ENCODE data around the gene RANGRF. TPM values are rescaled to one million over a fixed set of nuclear protein-coding genes. Genes with fewer than 3 reads are reported as not detected.

The RANGRF gene
- total RNA-seq, 4 donors from 2014 or later = 18.9 to 30.2 (median 22.4) TPM

- no peak overlapping the region for H3K27ac ChIP-seq
- H3K27me3 ChIP-seq = no peaks in the 10 kb centered on the region
- TF ChIP-seq CTCF (IDR thresholded peaks at IDR 0.05) (no peak), POLR2A (IDR thresholded peaks at IDR 0.05) (no peak)
- no peak for DNase-seq
- intact Hi-C loops (cut with DNase I) = no loop called here
- H3K36me3 ChIP-seq = no peaks in the 10 kb centered on the region
- 90 to 95% methylated on average over 2 to 4 of the region's 4 CpGs for WGBS, 2 donors
- H3K4me3 ChIP-seq (replicated peaks in 1 of 3) = no peak overlapping the region
- H3K9me3 ChIP-seq = no peaks in the 10 kb centered on the region
- H3K4me1 ChIP-seq = no peaks in the 10 kb centered on the region
Observed at GRCh38 chr17:8333281-8333680, 44.8 kb downstream of the RANGRF start.

GRCh38 chr17:8337802-8338752 lies 49.6 kb downstream of the RANGRF start:
- Histone ChIP-seq H3K27ac (no peak overlapping the region), H3K4me1 (no peaks in the 10 kb centered on the region), H3K4me3 (replicated peaks in 1 of 3) (no peak overlapping the region), H3K36me3 (no peaks in the 10 kb centered on the region), H3K9me3 (no peaks in the 10 kb centered on the region), H3K27me3 (no peaks in the 10 kb centered on the region)
- TF ChIP-seq POLR2A (IDR thresholded peaks at IDR 0.05) = no peak
- TF ChIP-seq CTCF (IDR thresholded peaks at IDR 0.05) = no peak
- 37 to 46% methylated on average over 11 of the region's 11 CpGs for WGBS, 2 donors
- intact Hi-C loops (cut with DNase I) = no loop called here
- DNase-seq = no peak

GRCh38 chr17:8338753-8339140 lies 50.3 kb downstream of the RANGRF start:
- no peaks in the 10 kb centered on the region for H3K36me3 ChIP-seq
- WGBS, 2 donors = 84 to 91% methylated on average over 5 of the region's 5 CpGs
- no peaks in the 10 kb centered on the region for H3K27me3 ChIP-seq
- no peaks in the 10 kb centered on the region for H3K9me3 ChIP-seq
- H3K4me3 ChIP-seq (replicated peaks in 1 of 3) = no peak overlapping the region
- TF ChIP-seq POLR2A (IDR thresholded peaks at IDR 0.05) (no peak), CTCF (IDR thresholded peaks at IDR 0.05) (no peak)
- H3K4me1 ChIP-seq = no peaks in the 10 kb centered on the region
- intact Hi-C loops (cut with DNase I) = no loop called here
- no peak for DNase-seq
- no peak overlapping the region for H3K27ac ChIP-seq

GRCh38 chr17:8339540-8339939 lies 51.1 kb downstream of the RANGRF start, which contains the start of gene ODF4:
Gene ODF4 (plus strand): TSS chr17:8339840. CDS start chr17:8340052, 212 bp downstream.
- no peak for DNase-seq
- Histone ChIP-seq H3K36me3 (no peaks in the 10 kb centered on the region), H3K4me1 (no peaks in the 10 kb centered on the region), H3K27me3 (no peaks in the 10 kb centered on the region), H3K4me3 (replicated peaks in 1 of 3) (no peak within 1 kb of the TSS), H3K27ac (no peak within 1 kb of the TSS), H3K9me3 (no peaks in the 10 kb centered on the region)
- TF ChIP-seq POLR2A (IDR thresholded peaks at IDR 0.05) (no peak), CTCF (IDR thresholded peaks at IDR 0.05) (no peak)
- intact Hi-C loops (cut with DNase I) = no loop called here
- 67 to 76% methylated on average over 2 of the region's 2 CpGs for WGBS, 2 donors

Small RNAs within 50 kb of the gene (small RNA-seq; reads per million reads assigned to genes)
- not detected for gene RF00265

Other genes starting within 250 kb of the RANGRF start
- 1 to 10 TPM in 3 of 4 donors, under 1 TPM in 1; 0.67 to 3.3 (median 1.1) TPM for gene ALOX15B, start 249.6 kb upstream of the RANGRF start, total RNA-seq
- not detected for gene ALOX12B, start 201.0 kb upstream of the RANGRF start, total RNA-seq
- gene ALOXE3, start 170.2 kb upstream of the RANGRF start, total RNA-seq = not detected
- 1 to 10 TPM in 1 of 4 donors, not detected in 3; 1.7 TPM for gene HES7, start 164.6 kb upstream of the RANGRF start, total RNA-seq
- gene PER1, start 136.3 kb upstream of the RANGRF start, total RNA-seq = 100 to 1,000 TPM in 3 of 4 donors, 10 to 100 TPM in 1; 85.2 to 148 (median 137) TPM
- 10 to 100 TPM; 30.6 to 35.2 (median 33.4) TPM for gene VAMP2, start 125.7 kb upstream of the RANGRF start, total RNA-seq
- 10 to 100 TPM; 19.7 to 34.7 (median 32.2) TPM for gene TMEM107, start 112.3 kb upstream of the RANGRF start, total RNA-seq
- gene BORCS6, start 98.5 kb upstream of the RANGRF start, total RNA-seq = 10 to 100 TPM in 3 of 4 donors, 1 to 10 TPM in 1; 7.7 to 17.0 (median 15.5) TPM
- gene AURKB, start 78.1 kb upstream of the RANGRF start, total RNA-seq = 1 to 10 TPM in 1 of 4 donors, not detected in 3; 6.0 TPM
- gene CTC1, start 40.6 kb upstream of the RANGRF start, total RNA-seq = 10 to 100 TPM; 19.2 to 40.3 (median 21.2) TPM
- gene PFAS, start 39.4 kb upstream of the RANGRF start, total RNA-seq = 10 to 100 TPM; 14.8 to 39.5 (median 18.3) TPM
- 10 to 100 TPM in 1 of 4 donors, 1 to 10 TPM in 3; 2.9 to 12.7 (median 5.9) TPM for gene SLC25A35, start 6.7 kb downstream of the RANGRF start, total RNA-seq
- 1 to 10 TPM; 4.3 to 9.8 (median 6.8) TPM for gene ARHGEF15, start 21.6 kb downstream of the RANGRF start, total RNA-seq
- not detected for gene ODF4, start 51.2 kb downstream of the RANGRF start, total RNA-seq
- gene RPL26, start 94.5 kb downstream of the RANGRF start, total RNA-seq = 1,000 to 10,000 TPM; 2,728 to 5,465 (median 3,162) TPM
- not detected for gene RNF222, start 109.2 kb downstream of the RANGRF start, total RNA-seq
- 10 to 100 TPM; 56.0 to 77.7 (median 59.5) TPM for gene NDEL1, start 147.2 kb downstream of the RANGRF start, total RNA-seq